Heart right ventricle (tissue), 16 donors: ENCODE measurements around the gene CYP8B1. TPM values are rescaled to one million over a fixed set of nuclear protein-coding genes. Genes with fewer than 3 reads are reported as not detected.
"Not testable (repeated sequence)": the region's sequence is repeated elsewhere in the genome, so short reads cannot be mapped to it uniquely, and the experiment has no call there.

ENCODE experiments used
- ATAC-seq, 8 donors: fragments of 200-7000 bp; cut with Tn5 transposase; one replicate each; pipeline ENCODE4 v1.9.1; 2020; ENCODE audit warnings: mild to moderate bottlenecking in 8 of 8, moderate library complexity in 8 of 8, moderate number of reproducible peaks in 1 of 8
- DNase-seq, 2 donors: peaks; one replicate each; pipeline ENCODE4 v3.0.0-alpha.2; 2020
- H3K27ac ChIP-seq, 10 donors: fragments of 200-600 bp; sonication (generic) in 2 of 10; one replicate each; pipeline versions ENCODE4 v1.5.0 to v1.8.0; 2020 to 2022; ENCODE audit warnings: mild to moderate bottlenecking in 3 of 10
- H3K27me3 ChIP-seq, 7 donors: fragments of 200-600 bp; one replicate each; pipeline ENCODE4 v1.8.0; 2021 to 2022; ENCODE audit warnings: mild to moderate bottlenecking in 2 of 7
- H3K36me3 ChIP-seq, 9 donors: fragments of 200-600 bp; sonication (generic) in 1 of 9; one replicate each; pipeline versions ENCODE4 v1.5.0 to v1.8.0; 2020 to 2022; ENCODE audit warnings: mild to moderate bottlenecking in 2 of 9
- H3K4me1 ChIP-seq, 9 donors: fragments of 200-600 bp; sonication (generic) in 1 of 9; one replicate each; pipeline versions ENCODE4 v1.5.0 to v1.8.0; 2020 to 2022; ENCODE audit warnings: mild to moderate bottlenecking in 4 of 9
- H3K4me3 ChIP-seq, 10 donors: fragments of 200-600 bp; sonication (generic) in 2 of 10; one replicate each; pipeline versions ENCODE4 v1.5.0 to v1.8.0; 2020 to 2022; ENCODE audit warnings: mild to moderate bottlenecking in 7 of 10, moderate library complexity in 2 of 10
- H3K9me3 ChIP-seq, 11 donors: fragments of 200-600 bp in 10 of 11; sonication (generic) in 2 of 11; one replicate each; pipeline versions ENCODE4 v1.5.0 to v1.8.0; 2013 to 2022; ENCODE audit warnings: mild to moderate bottlenecking in 2 of 11, control low read depth in 1 of 11, moderate library complexity in 1 of 11
- WGBS, 2 donors: extraction: QIAGEN DNeasy Blood & Tissue Kit; methylation state at CpG; one replicate each; pipeline ENCODE4 v1.1.7; 2013; ENCODE audit warnings: inconsistent platforms in 1 of 2; 5-methylcytosine and 5-hydroxymethylcytosine counted together
- intact Hi-C, 10 donors: fragments of 100-400 bp; cut with DNase I; formaldehyde crosslinking; loops; one replicate each; pipeline versions ENCODE4 v1.11.1 to v1.14.2; 2022
- polyA plus RNA-seq, 2 donors: library from polyadenylated mRNA; stranded (reverse); fragments of 200-250 nt; gene quantifications; one replicate each; pipeline ENCODE4 v1.2.3, GENCODE V29; 2013
- total RNA-seq, 10 donors: library from RNA; stranded (reverse); fragmentation: NEBNext Ultra II Directional in 3 of 10; extraction: Animal tissue kit (Norgen Biotek cat#: 25700) in 3 of 10; gene quantifications; one replicate each; pipeline versions ENCODE4 v1.2.1 to v1.2.4, GENCODE V29; 2021 to 2023
- TF ChIP-seq, protein P1 (sequence below), 9 donors: fragments of 200-600 bp; sonication (generic) in 2 of 9; IDR thresholded peaks; one replicate each; pipeline versions ENCODE4 v1.5.0 to v1.8.0; 2021 to 2022; ENCODE audit warnings: antibody characterized with exemption in 9 of 9, mild to moderate bottlenecking in 5 of 9, moderate library complexity in 1 of 9
- donor health status: Arrhythmogenic right ventricular cardiomyopathy.
- donor health status: ischemic (EF 13 %, LVEDD 7.1; RV severe dilation, severe dysfunction).
- donor health status: healthy with polysubstance abuse.
- donor health status: DM: no; HTN: yes; CAD: no.
- donor health status: DM: no; HTN: no; CAD: no.
- donor health status: ischemic (EF 25% LVEDD 6.9; RV normal size, moderate dysfunction).
- donor health status: ischemic (EF 25% LVEDD 5.7; RV mildly dilated, moderate dysfunction).
- donor health status: healthy.
- donor health status: DM: yes; HTN: yes; CAD: no.
- donor health status: Ischemic cardiomyopathy.
- donor health status: ischemic (EF 35%, LVEDD 5.7; RV mildly dilated, moderate dysfunction).
- donor health status: nonischemic (EF 11% LVEDD 7.7; RV severe dilation, severe dysfunction).
- donor health status: DM: yes; HTN: yes; CAD: no.
- donor health status: PGD.
- donor health status: ischemic (EF 29% LVEDD 5.4; RV normal size, mild dysfunction).
- donor health status: nonischemic (EF 23%, LVEDD 6.1; RV moderate dilation, normal function).

Gene CYP8B1
- total and polyA plus RNA-seq, 12 donors: not detected

GRCh38 chr3:42886294-42886822, 10.7 kb upstream of the CYP8B1 start:
- H3K9me3 ChIP-seq: no peaks in the 10 kb centered on the region
- H3K36me3 ChIP-seq: no peaks in the 10 kb centered on the region
- no peak overlapping the region for H3K27ac ChIP-seq
- peaks cover 0 to 12% (median 0%) of the 10 kb centered on the region in 7 donors for H3K27me3 ChIP-seq
- H3K4me3 ChIP-seq: no peak overlapping the region
- DNase-seq (no peak), ATAC-seq (no peak)
- TF ChIP-seq, protein P1, sequence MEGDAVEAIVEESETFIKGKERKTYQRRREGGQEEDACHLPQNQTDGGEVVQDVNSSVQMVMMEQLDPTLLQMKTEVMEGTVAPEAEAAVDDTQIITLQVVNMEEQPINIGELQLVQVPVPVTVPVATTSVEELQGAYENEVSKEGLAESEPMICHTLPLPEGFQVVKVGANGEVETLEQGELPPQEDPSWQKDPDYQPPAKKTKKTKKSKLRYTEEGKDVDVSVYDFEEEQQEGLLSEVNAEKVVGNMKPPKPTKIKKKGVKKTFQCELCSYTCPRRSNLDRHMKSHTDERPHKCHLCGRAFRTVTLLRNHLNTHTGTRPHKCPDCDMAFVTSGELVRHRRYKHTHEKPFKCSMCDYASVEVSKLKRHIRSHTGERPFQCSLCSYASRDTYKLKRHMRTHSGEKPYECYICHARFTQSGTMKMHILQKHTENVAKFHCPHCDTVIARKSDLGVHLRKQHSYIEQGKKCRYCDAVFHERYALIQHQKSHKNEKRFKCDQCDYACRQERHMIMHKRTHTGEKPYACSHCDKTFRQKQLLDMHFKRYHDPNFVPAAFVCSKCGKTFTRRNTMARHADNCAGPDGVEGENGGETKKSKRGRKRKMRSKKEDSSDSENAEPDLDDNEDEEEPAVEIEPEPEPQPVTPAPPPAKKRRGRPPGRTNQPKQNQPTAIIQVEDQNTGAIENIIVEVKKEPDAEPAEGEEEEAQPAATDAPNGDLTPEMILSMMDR (IDR thresholded peaks at IDR 0.05): no peak
- WGBS, 2 donors: 79 to 81% methylated on average over 1 of the region's 1 CpG
- intact Hi-C loops: no loop called here
- peaks cover 0 to 3% (median 1%) of the 10 kb centered on the region in 9 donors for H3K4me1 ChIP-seq

- WGBS, 2 donors: 77 to 79% methylated on average over 2 of the region's 2 CpGs
- TF ChIP-seq, protein P1 (IDR thresholded peaks at IDR 0.05): no peak
- no peaks in the 10 kb centered on the region for H3K36me3 ChIP-seq
- peaks cover 0 to 11% (median 0%) of the 10 kb centered on the region in 7 donors for H3K27me3 ChIP-seq
- H3K4me3 ChIP-seq: no peak overlapping the region
- no peaks in the 10 kb centered on the region for H3K9me3 ChIP-seq
- H3K27ac ChIP-seq: no peak overlapping the region
- intact Hi-C loops: loop anchor here in 4 of 10 donors (5.0 kb wide), 3 partner anchors 52 to 107 kb away; no protein-coding TSS in a partner anchor
- peaks cover 0 to 13% (median 8%) of the 10 kb centered on the region in 9 donors for H3K4me1 ChIP-seq
- no peak for ATAC-seq
- no peak for DNase-seq
These were observed 8.6 kb upstream of the CYP8B1 start for GRCh38 chr3:42884324-42884723.

DNA sequence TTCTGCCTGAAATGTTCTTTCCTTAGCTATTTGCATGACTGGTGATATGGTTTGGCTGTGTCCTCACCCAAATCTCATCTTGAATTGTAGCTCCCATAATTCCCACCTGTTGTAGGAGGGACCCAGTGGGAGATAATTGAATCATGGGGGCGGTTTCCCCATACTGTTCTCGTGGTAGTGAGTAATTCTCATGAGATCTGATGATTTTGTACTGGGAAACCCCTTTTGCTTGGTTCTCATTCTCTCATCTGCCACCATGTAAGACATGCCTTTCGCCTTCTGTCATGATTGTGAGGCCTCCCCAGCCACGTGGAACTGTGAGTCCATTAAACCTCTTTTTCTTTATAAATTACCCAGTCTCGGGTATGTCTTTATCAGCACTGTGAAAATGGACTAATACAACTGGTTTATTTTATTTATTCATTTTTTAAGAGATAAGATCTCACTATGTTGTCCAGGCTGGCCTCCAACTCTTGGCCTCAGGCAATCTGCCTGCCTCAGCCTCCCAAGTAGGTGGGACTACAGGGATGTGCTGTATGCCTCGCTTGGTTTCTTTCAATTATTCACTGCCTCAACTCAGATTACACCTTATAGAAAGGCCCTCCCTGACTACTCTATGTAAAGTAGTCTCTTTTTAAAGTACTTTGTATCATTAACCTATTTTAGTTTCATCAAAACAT, 7.7 kb upstream of the CYP8B1 start:
- intact Hi-C loops: loop anchor here in 4 of 10 donors (5.0 kb wide), 3 partner anchors 51 to 106 kb away; no protein-coding TSS in a partner anchor
- not testable (repeated sequence) for H3K27me3 ChIP-seq, H3K36me3 ChIP-seq, H3K9me3 ChIP-seq, H3K4me3 ChIP-seq, DNase-seq, H3K27ac ChIP-seq, ATAC-seq
- H3K4me1 ChIP-seq: peaks cover 0 to 13% (median 8%) of the 10 kb centered on the region in 9 donors
- WGBS, 2 donors: 79 to 81% methylated on average over 6 of the region's 6 CpGs

GRCh38 chr3:42880601-42881451, 5.1 kb upstream of the CYP8B1 start:
- H3K27ac ChIP-seq: peak overlapping the region in 9 of 10 donors; percentile 24 to 80 (median 67)
- H3K4me3 ChIP-seq: peak overlapping the region; percentile 39 to 82 (median 70)
- 2% methylated on average over 53 to 61 of the region's 61 CpGs for WGBS, 2 donors
- peak; percentile 96 to 99 (median 98) for ATAC-seq
- H3K9me3 ChIP-seq: no peaks in the 10 kb centered on the region
- peaks cover 0 to 7% (median 0%) of the 10 kb centered on the region in 7 donors for H3K27me3 ChIP-seq
- H3K36me3 ChIP-seq: no peaks in the 10 kb centered on the region
- DNase-seq: peak; percentile 82 to 86
- intact Hi-C loops: loop anchor here (1.0 to 5.0 kb wide), 7 partner anchors 49 to 104 kb away; no protein-coding TSS in a partner anchor
- TF ChIP-seq, protein P1 (IDR thresholded peaks at IDR 0.05): peak; percentile 84 to 98 (median 93)
- peaks cover 0 to 13% (median 8%) of the 10 kb centered on the region in 9 donors for H3K4me1 ChIP-seq
